ENCODE measurements around the gene UHRF2. TPM values are rescaled to one million over a fixed set of nuclear protein-coding genes. Genes with fewer than 3 reads are reported as not detected.
"Not testable (repeated sequence)": the region's sequence is repeated elsewhere in the genome, so short reads cannot be mapped to it uniquely, and the experiment has no call there.

Gene UHRF2, protein sequence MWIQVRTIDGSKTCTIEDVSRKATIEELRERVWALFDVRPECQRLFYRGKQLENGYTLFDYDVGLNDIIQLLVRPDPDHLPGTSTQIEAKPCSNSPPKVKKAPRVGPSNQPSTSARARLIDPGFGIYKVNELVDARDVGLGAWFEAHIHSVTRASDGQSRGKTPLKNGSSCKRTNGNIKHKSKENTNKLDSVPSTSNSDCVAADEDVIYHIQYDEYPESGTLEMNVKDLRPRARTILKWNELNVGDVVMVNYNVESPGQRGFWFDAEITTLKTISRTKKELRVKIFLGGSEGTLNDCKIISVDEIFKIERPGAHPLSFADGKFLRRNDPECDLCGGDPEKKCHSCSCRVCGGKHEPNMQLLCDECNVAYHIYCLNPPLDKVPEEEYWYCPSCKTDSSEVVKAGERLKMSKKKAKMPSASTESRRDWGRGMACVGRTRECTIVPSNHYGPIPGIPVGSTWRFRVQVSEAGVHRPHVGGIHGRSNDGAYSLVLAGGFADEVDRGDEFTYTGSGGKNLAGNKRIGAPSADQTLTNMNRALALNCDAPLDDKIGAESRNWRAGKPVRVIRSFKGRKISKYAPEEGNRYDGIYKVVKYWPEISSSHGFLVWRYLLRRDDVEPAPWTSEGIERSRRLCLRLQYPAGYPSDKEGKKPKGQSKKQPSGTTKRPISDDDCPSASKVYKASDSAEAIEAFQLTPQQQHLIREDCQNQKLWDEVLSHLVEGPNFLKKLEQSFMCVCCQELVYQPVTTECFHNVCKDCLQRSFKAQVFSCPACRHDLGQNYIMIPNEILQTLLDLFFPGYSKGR
- total RNA-seq: 50.9 TPM

DNA sequence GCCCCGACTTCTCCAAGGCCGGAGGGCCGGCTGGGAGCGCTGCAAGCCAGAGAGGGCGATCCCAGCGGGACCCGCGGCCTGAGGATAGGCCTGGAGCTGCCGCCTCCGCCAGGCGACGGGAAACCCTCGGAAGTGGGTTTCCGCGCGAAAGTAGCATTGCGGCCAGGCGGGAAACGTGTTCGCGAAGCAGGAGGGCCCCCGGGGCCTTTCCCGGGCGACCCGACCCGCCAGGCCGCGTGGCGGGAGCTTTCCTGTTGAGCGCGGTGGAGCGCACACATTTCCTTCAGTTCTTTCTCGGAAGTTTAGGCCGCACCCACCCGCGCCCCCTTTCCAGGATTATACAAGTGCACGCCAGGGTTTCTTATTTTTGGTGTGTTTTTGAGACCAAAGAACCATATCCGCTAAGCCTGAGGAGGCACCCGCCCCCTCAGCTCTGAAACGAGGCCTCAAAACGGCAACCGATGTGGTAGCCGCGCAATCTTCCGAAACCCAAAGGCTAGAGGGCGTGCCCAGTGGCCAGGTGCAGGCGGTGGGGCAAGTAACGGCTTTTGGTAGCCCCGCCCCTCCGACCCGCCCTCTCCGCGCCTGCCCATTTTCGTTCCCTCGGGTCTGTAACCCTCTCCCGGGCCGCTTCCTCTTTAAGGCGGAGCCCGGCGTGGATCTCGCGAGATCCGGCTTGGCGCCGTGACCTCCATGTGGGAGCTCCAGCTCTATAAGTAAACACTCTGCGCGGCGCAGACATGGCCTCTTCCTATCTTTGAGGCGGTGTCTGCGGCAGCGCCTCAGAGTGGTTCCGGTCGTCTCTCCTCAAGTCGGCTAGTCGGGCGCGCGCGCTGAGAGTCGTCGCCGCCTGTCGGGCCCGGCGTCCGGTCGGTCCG is at the start of gene UHRF2:
Gene UHRF2, plus strand, starts transcription at position 713 of the 878 bp plus-strand sequence. CDS start 292 bp downstream, outside the sequence.
- peak; percentile 98 to 100 (median 100) for DNase-seq (ENCODE audit: low read depth in 2 of 3, low spot score in 2 of 3)

DNA sequence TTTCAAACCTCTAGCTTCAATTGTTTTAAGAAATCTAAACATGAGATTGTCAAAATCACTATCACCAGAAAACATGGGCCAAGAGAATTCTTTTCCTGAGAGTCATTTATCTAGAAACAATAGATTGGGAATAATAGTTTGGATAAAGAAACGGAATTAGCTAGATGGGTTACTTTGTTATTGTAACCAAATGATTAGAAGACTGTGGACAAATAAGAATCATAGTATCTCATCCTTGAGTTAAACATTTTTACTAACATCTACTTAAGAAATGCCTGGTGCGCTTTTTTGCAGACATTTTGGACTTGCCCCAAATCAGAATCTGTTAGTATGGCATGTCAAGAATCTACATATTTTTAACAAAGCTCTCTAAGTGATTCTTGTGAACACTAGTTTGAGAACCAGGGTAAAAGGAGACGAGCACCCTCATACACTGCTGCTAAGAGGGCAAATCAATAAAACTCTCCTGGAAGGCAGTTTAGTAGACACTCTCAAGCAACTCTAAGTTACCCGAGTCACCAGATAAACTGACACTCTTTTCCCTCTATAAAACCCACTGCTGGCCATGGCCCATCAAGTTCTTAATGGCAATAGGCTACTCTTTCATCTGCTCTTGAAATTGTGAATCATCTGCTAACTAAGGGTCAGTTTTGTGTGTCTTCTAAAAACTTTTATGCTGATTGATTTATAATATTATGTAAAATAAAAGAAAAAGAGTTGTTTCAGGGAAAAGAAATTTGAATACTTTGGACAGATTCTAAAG is 45.7 kb upstream of the UHRF2 start:
- no peak for DNase-seq (ENCODE audit: low read depth in 2 of 3, low spot score in 2 of 3)

DNA sequence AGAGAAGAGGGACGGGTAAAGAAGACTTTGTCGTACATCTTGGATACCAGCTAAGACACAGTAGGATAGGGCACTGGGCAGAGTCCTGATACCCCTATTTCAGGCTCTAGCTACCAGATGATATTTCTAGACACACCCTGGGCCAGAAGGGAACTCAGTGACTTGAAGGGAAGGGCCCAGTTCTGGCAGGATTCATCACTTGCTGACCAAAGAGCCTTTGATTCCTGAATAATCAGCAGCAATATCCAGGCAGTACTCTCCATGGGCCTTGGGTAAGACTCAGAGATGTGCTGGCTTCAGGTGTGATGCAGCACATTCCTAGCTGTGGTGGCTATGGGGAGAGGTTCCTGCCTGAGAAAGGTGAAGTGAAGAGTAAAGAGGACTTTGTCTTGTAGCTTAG is 44.2 kb upstream of the UHRF2 start:
- DNase-seq (ENCODE audit: low read depth in 2 of 3, low spot score in 2 of 3): no peak

GRCh38 chr9:6381477-6382012 is 31.5 kb upstream of the UHRF2 start:
- not testable (repeated sequence) for DNase-seq (ENCODE audit: low read depth in 2 of 3, low spot score in 2 of 3)

DNA sequence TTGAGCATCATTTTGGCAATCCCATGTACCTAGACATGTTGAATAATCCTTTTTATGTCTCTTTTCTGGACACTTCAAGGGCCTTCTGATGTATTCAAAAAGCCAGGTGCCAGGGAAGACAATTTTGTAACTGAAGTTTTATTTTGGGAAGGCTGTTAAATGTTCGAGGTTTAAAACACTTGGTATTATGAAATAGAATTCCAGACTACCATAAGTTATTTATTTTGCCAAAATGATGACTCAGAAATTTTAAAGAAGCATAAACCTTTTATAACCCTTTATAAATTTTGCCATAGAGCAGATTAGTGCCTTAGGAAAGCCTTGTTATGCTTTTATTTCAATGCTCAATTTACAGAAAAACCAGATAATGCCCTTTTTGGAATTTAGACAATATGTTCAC is 30.3 kb upstream of the UHRF2 start:
- no peak for DNase-seq (ENCODE audit: low read depth in 2 of 3, low spot score in 2 of 3)

DNA sequence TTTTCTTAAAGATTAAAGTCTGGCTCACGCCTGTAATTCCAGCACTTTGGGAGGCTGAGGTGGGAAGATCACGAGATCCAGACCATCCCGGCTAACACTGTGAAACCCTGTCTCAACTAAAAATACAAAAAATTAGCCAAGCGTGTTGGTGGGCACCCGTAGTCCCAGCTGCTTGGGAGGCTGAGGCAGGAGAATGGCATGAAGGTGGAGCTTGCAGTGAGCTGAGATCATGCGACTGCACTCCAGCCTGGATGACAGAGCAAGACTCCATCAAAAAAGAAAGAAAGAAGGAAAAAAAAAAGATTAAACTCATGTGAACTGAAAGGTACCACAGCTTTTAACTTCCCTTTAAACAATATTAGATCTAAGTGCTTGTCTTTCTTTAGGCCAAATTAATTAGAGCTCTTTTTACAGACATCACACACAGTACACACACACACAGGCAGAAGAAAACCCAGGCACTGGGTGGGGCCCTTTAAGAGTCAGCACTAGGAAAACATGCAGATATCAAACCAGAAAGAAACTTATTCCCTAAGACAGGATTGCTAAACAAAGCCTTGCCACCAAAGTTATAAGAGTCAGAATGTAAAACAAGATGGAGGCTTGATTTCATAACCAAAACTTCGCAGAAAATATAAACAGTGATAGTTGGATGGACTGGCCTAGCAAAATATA is 29.3 kb upstream of the UHRF2 start:
- no peak for DNase-seq (ENCODE audit: low read depth in 2 of 3, low spot score in 2 of 3)

DNA sequence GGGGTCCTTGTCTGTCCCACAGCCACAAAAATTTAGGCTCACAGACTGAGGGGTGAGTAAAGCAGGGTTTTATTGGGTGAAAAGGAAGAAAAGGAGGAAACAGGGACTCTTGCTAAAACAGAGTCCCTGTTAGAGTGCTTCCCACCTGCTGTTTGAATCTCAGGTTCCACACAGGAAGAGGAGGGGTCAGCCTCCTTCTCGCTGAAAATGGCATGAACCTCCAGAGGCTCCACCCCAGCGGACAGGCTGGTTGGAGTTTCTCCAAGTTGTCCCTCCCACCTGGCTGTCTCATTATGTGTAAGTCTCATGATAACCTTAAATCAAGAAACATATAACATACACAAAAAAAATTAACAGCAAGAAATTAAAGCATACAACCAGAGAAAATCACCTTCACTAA is 28.3 kb upstream of the UHRF2 start:
- no peak for DNase-seq (ENCODE audit: low read depth in 2 of 3, low spot score in 2 of 3)

- DNase-seq (ENCODE audit: low read depth in 2 of 3, low spot score in 2 of 3): no peak
Measured at GRCh38 chr9:6399071-6399470, 13.9 kb upstream of the UHRF2 start.

- DNase-seq (ENCODE audit: low read depth in 2 of 3, low spot score in 2 of 3): no peak
Measured at GRCh38 chr9:6405371-6405770, 7.6 kb upstream of the UHRF2 start.

- DNase-seq (ENCODE audit: low read depth in 2 of 3, low spot score in 2 of 3): no peak
Measured at GRCh38 chr9:6407778-6408177, 5.2 kb upstream of the UHRF2 start.

- DNase-seq (ENCODE audit: low read depth in 2 of 3, low spot score in 2 of 3): no peak
Measured at GRCh38 chr9:6408320-6408719, 4.7 kb upstream of the UHRF2 start.

- DNase-seq (ENCODE audit: low read depth in 2 of 3, low spot score in 2 of 3): no peak
Measured at GRCh38 chr9:6409811-6410210, 3.2 kb upstream of the UHRF2 start.

DNA sequence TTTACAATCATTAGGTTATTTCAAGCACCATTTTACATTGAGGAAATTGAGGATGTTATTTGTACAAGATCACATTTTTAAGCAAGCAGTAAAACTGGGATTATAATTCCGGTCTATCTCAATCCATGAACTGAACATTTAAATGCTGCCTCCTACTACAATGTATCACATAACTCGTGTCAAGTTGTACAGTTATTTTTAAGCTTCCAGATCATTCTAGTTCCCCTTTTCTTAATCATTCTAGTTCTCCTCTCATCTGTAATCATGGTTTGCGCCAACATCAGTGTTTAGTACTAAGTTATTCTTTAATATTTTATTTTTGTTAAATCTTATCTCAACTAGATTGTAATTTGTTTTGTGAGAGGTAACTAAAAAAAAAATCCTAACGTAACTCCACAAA is 2.4 kb upstream of the UHRF2 start:
- peak in 1 of 3 donors; percentile 30 for DNase-seq (ENCODE audit: low read depth in 2 of 3, low spot score in 2 of 3)

DNA sequence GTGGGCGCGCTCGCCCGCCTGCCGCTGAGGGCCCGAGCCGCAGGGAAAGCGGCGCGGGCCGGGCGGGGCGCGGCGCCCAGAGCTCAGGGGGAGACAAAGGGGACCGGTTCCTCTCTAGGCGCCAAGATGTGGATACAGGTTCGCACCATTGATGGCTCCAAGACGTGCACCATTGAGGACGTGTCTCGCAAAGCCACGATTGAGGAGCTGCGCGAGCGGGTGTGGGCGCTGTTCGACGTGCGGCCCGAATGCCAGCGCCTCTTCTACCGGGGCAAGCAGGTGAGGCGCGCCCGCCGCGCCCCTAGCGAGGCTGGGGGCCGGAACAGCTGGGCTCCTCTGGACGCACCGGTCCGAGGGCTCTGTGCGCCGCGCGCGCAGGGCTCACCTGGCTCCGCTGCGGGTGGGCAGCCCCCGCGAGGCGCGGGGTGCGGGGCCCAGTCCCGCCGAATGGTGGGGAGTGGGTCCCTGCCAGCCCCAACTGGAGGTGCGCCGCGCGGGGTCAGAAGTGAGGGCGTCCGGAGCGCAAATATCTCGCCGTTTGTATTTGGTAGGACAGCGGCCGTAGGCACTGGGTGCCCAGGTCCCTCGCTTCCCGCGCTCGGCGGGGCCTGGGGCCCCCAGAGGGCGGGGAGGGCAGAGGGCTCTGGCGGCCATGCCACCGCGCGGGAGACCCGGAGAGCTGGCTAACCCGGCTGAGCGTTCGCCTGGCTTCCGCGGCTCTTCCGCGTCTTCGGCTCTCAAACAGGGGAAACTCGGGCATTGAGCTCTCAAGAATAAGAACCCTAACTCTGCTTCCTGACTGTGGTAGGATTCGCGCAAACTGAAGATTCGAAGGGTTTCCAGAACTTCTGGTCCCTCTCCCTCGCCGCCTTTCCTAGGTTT is 607 bp downstream of the UHRF2 start:
- peak in 2 of 3 donors; percentile 14 to 30 for DNase-seq (ENCODE audit: low read depth in 2 of 3, low spot score in 2 of 3)

GRCh38 chr9:6414247-6414641 is 1.2 kb downstream of the UHRF2 start:
- DNase-seq (ENCODE audit: low read depth in 2 of 3, low spot score in 2 of 3): peak in 1 of 3 donors; percentile 15

DNA sequence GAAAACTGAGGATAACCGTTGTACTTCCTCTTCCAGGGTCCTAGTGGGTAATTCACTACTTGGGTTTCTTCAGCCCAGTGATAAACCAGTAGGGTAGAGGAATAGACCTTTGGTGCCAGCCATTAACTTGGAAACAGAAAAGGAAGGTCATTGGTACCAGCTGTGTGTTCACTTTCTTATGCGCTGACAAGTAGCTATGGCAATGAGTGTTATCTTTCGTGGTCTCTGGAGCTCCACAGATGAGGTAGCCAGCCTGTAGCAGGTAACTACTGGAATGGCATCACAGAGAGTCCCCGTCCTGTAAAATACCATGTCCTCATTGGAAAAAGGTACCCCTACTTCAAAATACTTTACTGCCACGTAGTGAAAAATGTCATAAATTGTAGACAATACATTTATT is 2.3 kb downstream of the UHRF2 start:
- peak in 1 of 3 donors; percentile 12 for DNase-seq (ENCODE audit: low read depth in 2 of 3, low spot score in 2 of 3)

DNA sequence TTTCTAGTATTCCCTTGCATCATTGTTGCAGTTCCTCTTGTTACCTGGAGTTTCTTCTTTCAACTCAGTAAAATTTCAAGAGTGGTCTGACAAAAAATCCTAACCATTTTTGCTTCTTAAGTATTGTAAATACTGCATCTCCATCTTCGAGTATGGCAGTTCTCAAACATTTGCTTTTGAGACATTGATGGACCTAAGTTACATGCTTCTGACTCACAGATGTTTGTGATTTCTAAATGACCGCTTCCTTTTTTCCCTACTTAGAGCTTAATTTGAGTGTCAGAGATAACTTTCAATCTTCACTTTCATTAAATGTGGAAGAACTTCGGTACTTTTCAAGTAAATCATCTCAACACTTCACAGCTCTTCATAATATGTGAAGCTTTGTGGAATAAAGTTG is 4.2 kb downstream of the UHRF2 start:
- DNase-seq (ENCODE audit: low read depth in 2 of 3, low spot score in 2 of 3): no peak

DNA sequence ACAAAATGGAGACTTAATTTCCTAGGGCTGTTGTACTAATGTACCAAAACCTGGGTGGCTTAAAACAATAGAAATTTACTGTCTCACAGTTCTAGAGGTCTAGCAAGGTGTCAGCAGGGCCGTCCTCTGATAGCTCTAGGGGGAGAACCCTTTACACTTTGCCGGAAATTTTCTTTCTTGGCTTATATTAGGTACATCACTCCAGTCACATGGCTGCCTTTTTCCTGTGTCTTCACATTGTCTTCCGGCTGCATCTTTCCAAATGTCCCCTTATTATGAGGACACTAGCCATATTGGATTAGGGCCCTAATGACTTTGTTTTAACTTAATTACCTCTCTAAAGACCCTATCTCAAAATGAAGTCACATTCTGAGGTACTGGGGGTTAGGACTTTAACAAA is 5.8 kb downstream of the UHRF2 start:
- DNase-seq (ENCODE audit: low read depth in 2 of 3, low spot score in 2 of 3): no peak

Measured in hematopoietic multipotent progenitor cell (in vitro differentiated cells).